Measurements from ENCODE around the gene HELQ. TPM values are rescaled to one million over a fixed set of nuclear protein-coding genes. Genes with fewer than 3 reads are reported as not detected.

The HELQ gene
- total RNA-seq, 1 experiment from 2014 or later, result 9.3 TPM

- intact Hi-C loops (cut with micrococcal nuclease; ENCODE audit: unreplicated experiment) (no loop called here), in situ Hi-C loops (cut with HindIII; ENCODE audit: low pct_unique_long_range_greater_than_20kb, low sequenced_read_pairs) (no loop called here)
- DNase-seq (ENCODE audit: low read depth, low spot score) (no peak), ATAC-seq (no peak)
- Histone ChIP-seq H3K4me3 (ENCODE audit: low read depth in 2 of 2, low read length in 2 of 2) (peak overlapping the region; percentile 96 to 97), H3K36me3 (ENCODE audit: control insufficient read depth, insufficient read depth, low read length) (peaks cover 32% of the 10 kb centered on the region), H3K4me1 (ENCODE audit: control insufficient read depth, insufficient read depth, low read length) (peaks cover 10% of the 10 kb centered on the region; the same call in 1 of the 2 replicates), H3K9me3 (ENCODE audit: control insufficient read depth, insufficient read depth, low read depth, low read length) (no peaks in the 10 kb centered on the region), H3K27me3 (ENCODE audit: control insufficient read depth, insufficient read depth, low read length) (no peaks in the 10 kb centered on the region), H3K27ac (ENCODE audit: low read length) (peak overlapping the region; percentile 97)
- no peak for TF ChIP-seq SIN3A (IDR thresholded peaks at IDR 0.05; ENCODE audit: borderline replicate concordance, insufficient read depth, low read depth, low read length)
- no peak for TF ChIP-seq TCF7L2 (IDR thresholded peaks at IDR 0.05; ENCODE audit: low read depth, low read length)
- no peak for TF ChIP-seq CTCF (IDR thresholded peaks at IDR 0.05)
- 0 out of 2 replicates have a peak, but pooled peaks have one; percentile 7 for TF ChIP-seq POLR2AphosphoS5 (IDR thresholded peaks at IDR 0.05; ENCODE audit: low read depth, low read length)
- POLR2A ChIA-PET, result no interaction called here
- CTCF ChIA-PET, result no interaction called here
- BruUV-seq (replicated peaks), result TSS peak; percentile 86
These were observed 520 bp upstream of the HELQ start for GRCh38 chr4:83456184-83456501.

- Histone ChIP-seq H3K27ac (ENCODE audit: low read length) (peak overlapping the region; percentile 97), H3K4me1 (ENCODE audit: control insufficient read depth, insufficient read depth, low read length) (peaks cover 10% of the 10 kb centered on the region; the same call in 1 of the 2 replicates), H3K27me3 (ENCODE audit: control insufficient read depth, insufficient read depth, low read length) (no peaks in the 10 kb centered on the region), H3K36me3 (ENCODE audit: control insufficient read depth, insufficient read depth, low read length) (peaks cover 30% of the 10 kb centered on the region), H3K4me3 (ENCODE audit: low read depth in 2 of 2, low read length in 2 of 2) (peak overlapping the region; percentile 96 to 97), H3K9me3 (ENCODE audit: control insufficient read depth, insufficient read depth, low read depth, low read length) (no peaks in the 10 kb centered on the region)
- ChIA-PET POLR2A (no interaction called here), CTCF (interaction anchor here (0.7 kb wide), 1 partner anchor 72 kb away, joined by 4 read pairs; no protein-coding TSS in a partner anchor)
- no peak for DNase-seq (ENCODE audit: low read depth, low spot score)
- TF ChIP-seq REST (IDR thresholded peaks at IDR 0.05; ENCODE audit: insufficient read depth in 1 of 2, low read depth in 2 of 2, low read length in 1 of 2) (no peak), POLR2AphosphoS5 (IDR thresholded peaks at IDR 0.05; ENCODE audit: low read depth, low read length) (no peak)
- in situ Hi-C loops (cut with HindIII; ENCODE audit: low pct_unique_long_range_greater_than_20kb, low sequenced_read_pairs) (no loop called here), intact Hi-C loops (cut with micrococcal nuclease; ENCODE audit: unreplicated experiment) (no loop called here)
- no peak for ATAC-seq
- BruUV-seq (replicated peaks), result no TSS peak
These were observed 937 bp downstream of the HELQ start for GRCh38 chr4:83454686-83455085.

GRCh38 chr4:83449009-83449408 lies 6.6 kb downstream of the HELQ start:
- no peaks in the 10 kb centered on the region for H3K9me3 ChIP-seq (ENCODE audit: control insufficient read depth, insufficient read depth, low read depth, low read length)
- no TSS peak for BruUV-seq (replicated peaks)
- no peak for DNase-seq (ENCODE audit: low read depth, low spot score)
- POLR2A ChIA-PET, result no interaction called here
- H3K4me3 ChIP-seq (ENCODE audit: low read depth in 2 of 2, low read length in 2 of 2), result no peak overlapping the region
- no peak for ATAC-seq
- no peaks in the 10 kb centered on the region for H3K4me1 ChIP-seq (ENCODE audit: control insufficient read depth, insufficient read depth, low read length)
- H3K36me3 ChIP-seq (ENCODE audit: control insufficient read depth, insufficient read depth, low read length), result 0 out of 2 replicates have a peak, but pooled peaks cover 3% of the 10 kb centered on the region
- no peaks in the 10 kb centered on the region for H3K27me3 ChIP-seq (ENCODE audit: control insufficient read depth, insufficient read depth, low read length)
- in situ Hi-C loops (cut with HindIII; ENCODE audit: low pct_unique_long_range_greater_than_20kb, low sequenced_read_pairs) (no loop called here), intact Hi-C loops (cut with micrococcal nuclease; ENCODE audit: unreplicated experiment) (no loop called here)
- CTCF ChIA-PET, result no interaction called here
- TF ChIP-seq SIN3A (IDR thresholded peaks at IDR 0.05; ENCODE audit: borderline replicate concordance, insufficient read depth, low read depth, low read length), result no peak
- no peak overlapping the region for H3K27ac ChIP-seq (ENCODE audit: low read length)
